Testis (tissue), 3 donors: ENCODE measurements around the gene KCNAB3. TPM values are rescaled to one million over a fixed set of nuclear protein-coding genes. Genes with fewer than 3 reads are reported as not detected.
A peak's percentile ranks its signal among the peaks of the same experiment; 100 is the strongest.

Experiments
- DNase-seq: peaks from one replicate; pipeline ENCODE4 v3.0.0-alpha.2; 2019
- H3K27ac ChIP-seq, 2 donors: fragments of 200-600 bp; sonication (generic); one replicate each; pipeline ENCODE4 v1.5.1; 2019
- H3K27me3 ChIP-seq: fragments of 200-600 bp; sonication (generic); one replicate; pipeline ENCODE4 v1.5.1; 2019
- H3K36me3 ChIP-seq: fragments of 200-600 bp; sonication (generic); one replicate; pipeline ENCODE4 v1.5.1; 2017; ENCODE audit warnings: low read depth; ENCODE audit errors: missing control alignments
- H3K4me1 ChIP-seq: fragments of 200-600 bp; sonication (generic); one replicate; pipeline ENCODE4 v1.5.1; 2019
- H3K4me3 ChIP-seq, 2 donors: fragments of 200-600 bp; sonication (generic); one replicate each; pipeline ENCODE4 v1.5.1; 2017 to 2019
- H3K9me3 ChIP-seq: fragments of 200-600 bp; sonication (generic); one replicate; pipeline ENCODE4 v1.5.1; 2017
- POLR2A ChIP-seq: fragments of 450-650 bp; IDR thresholded peaks from one replicate; pipeline ENCODE4 v1.6.1; 2017; ENCODE audit warnings: antibody characterized with exemption, mild to moderate bottlenecking, moderate library complexity
- WGBS, 2 donors: methylation state at CpG; one replicate each; pipeline ENCODE4 v1.1.5; 2018; 5-methylcytosine and 5-hydroxymethylcytosine counted together
- intact Hi-C: fragments of 100-400 bp; cut with DNase I; formaldehyde crosslinking; loops from one replicate; pipeline ENCODE4 v1.15.1; 2023; ENCODE audit warnings: low total_unique reads
- polyA plus RNA-seq: library from polyadenylated mRNA; stranded (reverse); fragments of 350-450 nt; fragmentation: Illumina TruSeq; extraction: RNeasy Lipid Tissue Mini Kit (QIAGEN cat#74804); gene quantifications from one replicate; pipeline ENCODE4 v1.2.3, GENCODE V29; 2014; ENCODE audit warnings: low read depth, low replicate concordance; ENCODE audit not compliant: insufficient read depth
- total RNA-seq, 2 donors: library from RNA; depleted of rRNA; stranded (reverse); fragments of >200 nt; gene quantifications; one replicate each; pipeline ENCODE4 v1.2.3, GENCODE V29; 2016
- TF ChIP-seq, protein P1 (sequence below), 3 experiments: fragments of 450-650 bp in 2 of 3; fragments of 200-600 bp in 1 of 3; sonication (generic) in 1 of 3; IDR thresholded peaks; one replicate each; pipeline ENCODE4 v1.5.1; 2016 to 2019; ENCODE audit warnings: antibody characterized with exemption in 3 of 3, mild to moderate bottlenecking in 2 of 3, moderate library complexity in 1 of 3

KCNAB3 gene
- total and polyA plus RNA-seq, 3 donors from 2014 or later = 3.3 to 5.2 (median 4.3) TPM

DNA sequence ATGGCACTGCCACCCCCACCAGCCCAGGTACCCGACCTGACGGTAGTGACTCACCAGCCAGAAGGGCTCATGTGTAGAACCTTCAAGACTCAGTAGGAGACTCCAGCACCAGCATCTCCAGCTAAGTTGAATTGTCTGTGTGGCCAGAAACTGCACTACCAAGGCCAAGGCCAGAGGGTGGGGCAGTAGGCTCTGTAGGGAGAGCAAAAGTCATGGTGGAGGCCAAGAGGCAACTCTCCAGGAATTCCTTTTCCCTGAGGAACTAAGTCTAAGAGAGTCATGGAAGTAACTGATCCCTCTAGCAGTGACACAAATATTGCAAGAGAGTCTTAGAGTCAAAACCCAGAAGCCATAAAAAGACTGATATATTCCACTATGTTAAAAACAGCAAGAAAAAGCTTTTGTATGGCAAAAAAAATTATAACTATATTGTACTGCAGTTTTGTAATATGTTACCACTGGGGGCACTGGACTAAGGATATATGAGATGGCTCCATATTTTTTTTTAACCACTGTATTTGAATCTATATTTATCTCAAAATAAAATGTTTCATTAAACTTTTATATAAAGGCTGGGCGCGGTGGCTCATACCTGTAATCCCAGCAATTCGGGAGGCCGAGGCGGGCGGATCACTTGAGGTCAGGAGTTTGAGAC is 42.6 kb upstream of the KCNAB3 start:
- H3K4me3 ChIP-seq = no peak overlapping the region
- no peaks in the 10 kb centered on the region for H3K27me3 ChIP-seq
- H3K9me3 ChIP-seq = no peaks in the 10 kb centered on the region
- TF ChIP-seq POLR2A = no peak
- TF ChIP-seq, protein P1, sequence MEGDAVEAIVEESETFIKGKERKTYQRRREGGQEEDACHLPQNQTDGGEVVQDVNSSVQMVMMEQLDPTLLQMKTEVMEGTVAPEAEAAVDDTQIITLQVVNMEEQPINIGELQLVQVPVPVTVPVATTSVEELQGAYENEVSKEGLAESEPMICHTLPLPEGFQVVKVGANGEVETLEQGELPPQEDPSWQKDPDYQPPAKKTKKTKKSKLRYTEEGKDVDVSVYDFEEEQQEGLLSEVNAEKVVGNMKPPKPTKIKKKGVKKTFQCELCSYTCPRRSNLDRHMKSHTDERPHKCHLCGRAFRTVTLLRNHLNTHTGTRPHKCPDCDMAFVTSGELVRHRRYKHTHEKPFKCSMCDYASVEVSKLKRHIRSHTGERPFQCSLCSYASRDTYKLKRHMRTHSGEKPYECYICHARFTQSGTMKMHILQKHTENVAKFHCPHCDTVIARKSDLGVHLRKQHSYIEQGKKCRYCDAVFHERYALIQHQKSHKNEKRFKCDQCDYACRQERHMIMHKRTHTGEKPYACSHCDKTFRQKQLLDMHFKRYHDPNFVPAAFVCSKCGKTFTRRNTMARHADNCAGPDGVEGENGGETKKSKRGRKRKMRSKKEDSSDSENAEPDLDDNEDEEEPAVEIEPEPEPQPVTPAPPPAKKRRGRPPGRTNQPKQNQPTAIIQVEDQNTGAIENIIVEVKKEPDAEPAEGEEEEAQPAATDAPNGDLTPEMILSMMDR (IDR thresholded peaks at IDR 0.05) = peak in 1 of 3 experiments; percentile 37
- no peaks in the 10 kb centered on the region for H3K4me1 ChIP-seq
- WGBS, 2 donors = 91 to 98% methylated on average over 8 of the region's 8 CpGs
- H3K36me3 ChIP-seq = no peaks in the 10 kb centered on the region
- H3K27ac ChIP-seq = no peak overlapping the region
- DNase-seq = no peak
- intact Hi-C loops = no loop called here

DNA sequence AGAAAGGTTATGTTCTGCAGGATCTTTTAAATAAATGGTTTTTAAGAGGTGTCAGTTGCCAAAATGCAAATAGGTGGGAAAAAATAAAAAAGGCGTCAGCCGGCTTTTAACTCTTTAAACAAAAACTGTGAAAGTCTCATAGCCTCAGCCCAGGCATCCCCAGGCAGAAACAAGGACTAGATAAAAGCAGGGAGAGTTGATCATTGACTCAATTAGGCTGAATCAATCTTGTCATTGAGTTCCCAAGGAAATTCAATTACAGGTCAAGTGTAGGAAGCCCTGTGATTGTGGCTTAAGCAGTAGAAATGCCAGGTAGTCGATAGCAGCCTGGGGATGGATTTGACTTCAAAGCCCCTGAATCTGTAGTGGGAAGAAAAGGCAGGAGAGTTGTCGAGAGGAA is 42.0 kb upstream of the KCNAB3 start:
- no peaks in the 10 kb centered on the region for H3K27me3 ChIP-seq
- TF ChIP-seq, protein P1 (IDR thresholded peaks at IDR 0.05) = no peak
- no peak for TF ChIP-seq POLR2A
- no peaks in the 10 kb centered on the region for H3K4me1 ChIP-seq
- H3K27ac ChIP-seq = no peak overlapping the region
- no peak for DNase-seq
- intact Hi-C loops = no loop called here
- no peaks in the 10 kb centered on the region for H3K9me3 ChIP-seq
- WGBS, 2 donors = 87 to 90% methylated on average over 4 of the region's 4 CpGs
- no peak overlapping the region for H3K4me3 ChIP-seq
- no peaks in the 10 kb centered on the region for H3K36me3 ChIP-seq

DNA sequence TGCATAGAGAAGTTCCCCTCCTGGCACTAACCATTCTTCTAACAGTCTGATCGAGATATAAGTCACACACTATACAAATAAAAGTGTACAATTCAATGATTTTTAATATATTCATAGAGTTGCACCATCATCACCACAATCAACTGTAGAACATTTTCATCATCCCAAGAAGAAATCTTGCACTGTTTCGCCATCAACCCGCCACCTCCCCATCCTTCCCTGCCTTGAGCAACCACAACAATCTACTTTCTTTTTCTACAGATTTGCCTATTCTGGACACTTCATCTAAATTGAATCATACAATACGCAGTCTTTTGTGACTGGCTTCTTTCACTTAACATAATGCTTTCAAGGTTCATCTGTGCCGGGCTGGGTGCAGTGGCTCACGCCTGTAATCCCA is 39.8 kb upstream of the KCNAB3 start:
- no peak for DNase-seq
- intact Hi-C loops = no loop called here
- TF ChIP-seq POLR2A = no peak
- TF ChIP-seq, protein P1 (IDR thresholded peaks at IDR 0.05) = no peak

DNA sequence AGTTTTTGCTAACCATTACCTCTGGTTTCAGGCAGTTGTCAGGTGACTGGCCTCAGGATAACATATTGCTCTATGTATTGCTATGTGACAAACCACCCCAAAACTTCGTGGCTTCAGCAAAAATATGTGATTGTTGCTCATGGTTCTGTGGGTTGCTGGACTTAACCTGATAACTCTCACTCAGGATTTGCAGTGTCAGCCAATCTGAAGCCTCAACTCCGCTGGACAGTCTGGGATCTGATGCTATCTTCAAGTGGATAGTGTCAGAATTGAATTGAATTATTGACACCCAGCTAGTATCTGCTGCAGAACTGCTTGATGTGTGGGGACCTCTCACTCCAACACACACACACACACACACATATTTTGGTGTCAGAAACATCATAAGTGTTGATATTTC is 38.1 kb upstream of the KCNAB3 start:
- intact Hi-C loops = no loop called here
- H3K9me3 ChIP-seq = no peaks in the 10 kb centered on the region
- H3K27ac ChIP-seq = no peak overlapping the region
- DNase-seq = no peak
- 60 to 83% methylated on average over 2 of the region's 2 CpGs for WGBS, 2 donors
- no peak overlapping the region for H3K4me3 ChIP-seq
- H3K4me1 ChIP-seq = no peaks in the 10 kb centered on the region
- TF ChIP-seq, protein P1 (IDR thresholded peaks at IDR 0.05) = no peak
- no peak for TF ChIP-seq POLR2A
- H3K36me3 ChIP-seq = no peaks in the 10 kb centered on the region
- H3K27me3 ChIP-seq = no peaks in the 10 kb centered on the region

More for the DNA sequence above, 39.8 kb upstream of the KCNAB3 start:
- Histone ChIP-seq H3K36me3 (no peaks in the 10 kb centered on the region), H3K9me3 (no peaks in the 10 kb centered on the region), H3K27me3 (no peaks in the 10 kb centered on the region), H3K4me3 (no peak overlapping the region), H3K4me1 (no peaks in the 10 kb centered on the region), H3K27ac (no peak overlapping the region)
- 85 to 97% methylated on average over 6 of the region's 6 CpGs for WGBS, 2 donors

DNA sequence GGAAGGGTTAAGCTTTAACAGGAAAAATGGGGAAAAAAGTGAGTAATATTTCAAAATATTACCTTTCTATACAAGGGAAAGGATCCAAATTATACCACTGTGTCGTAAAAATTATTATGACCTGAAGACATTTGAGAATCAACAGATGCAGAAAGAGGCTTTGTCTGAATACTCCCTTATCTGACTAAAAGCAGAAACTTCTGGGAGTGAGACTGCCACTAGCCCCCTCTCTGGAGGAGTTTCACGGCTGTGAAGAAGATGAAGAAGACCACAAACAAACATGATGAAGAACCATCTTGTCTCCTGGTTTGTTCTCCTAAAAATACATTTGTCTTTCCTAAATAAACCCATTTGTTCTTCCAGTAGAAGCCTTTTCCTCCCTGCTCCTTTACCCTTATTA is 31.8 kb upstream of the KCNAB3 start:
- Histone ChIP-seq H3K9me3 (no peaks in the 10 kb centered on the region), H3K4me3 (no peak overlapping the region), H3K27ac (no peak overlapping the region), H3K27me3 (no peaks in the 10 kb centered on the region), H3K36me3 (no peaks in the 10 kb centered on the region), H3K4me1 (no peaks in the 10 kb centered on the region)
- DNase-seq = no peak
- no peak for TF ChIP-seq POLR2A
- TF ChIP-seq, protein P1 (IDR thresholded peaks at IDR 0.05) = no peak
- intact Hi-C loops = no loop called here
- WGBS, 2 donors = 30 to 45% methylated on average over 2 of the region's 2 CpGs
